Measurements from ENCODE around the gene RAB22A. TPM values are rescaled to one million over a fixed set of nuclear protein-coding genes. Genes with fewer than 3 reads are reported as not detected.

The RAB22A gene
- total RNA-seq, 1 donor from 2014 or later = 9.1 TPM

DNA sequence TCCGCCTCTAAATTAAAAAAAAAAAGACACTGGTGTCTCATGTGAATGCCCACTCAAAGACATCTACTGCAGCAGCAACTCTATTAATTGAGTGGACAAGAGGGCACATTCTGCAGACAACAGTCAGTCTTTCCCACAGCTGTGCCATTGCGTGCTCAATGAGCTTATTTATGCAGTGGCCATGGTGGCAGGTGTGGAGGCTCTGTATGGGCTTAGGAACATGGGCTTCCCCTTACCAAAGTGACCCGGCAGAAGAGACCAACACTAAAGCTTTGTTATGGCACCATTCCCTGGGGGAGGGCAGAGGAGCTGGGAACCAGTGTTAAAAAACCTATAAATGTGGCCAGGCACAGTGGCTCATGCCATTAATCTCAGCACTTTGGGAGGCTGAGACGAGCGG is 75.3 kb downstream of the RAB22A start:
- DNase-seq (ENCODE audit: low read depth in 2 of 2) = no peak

DNA sequence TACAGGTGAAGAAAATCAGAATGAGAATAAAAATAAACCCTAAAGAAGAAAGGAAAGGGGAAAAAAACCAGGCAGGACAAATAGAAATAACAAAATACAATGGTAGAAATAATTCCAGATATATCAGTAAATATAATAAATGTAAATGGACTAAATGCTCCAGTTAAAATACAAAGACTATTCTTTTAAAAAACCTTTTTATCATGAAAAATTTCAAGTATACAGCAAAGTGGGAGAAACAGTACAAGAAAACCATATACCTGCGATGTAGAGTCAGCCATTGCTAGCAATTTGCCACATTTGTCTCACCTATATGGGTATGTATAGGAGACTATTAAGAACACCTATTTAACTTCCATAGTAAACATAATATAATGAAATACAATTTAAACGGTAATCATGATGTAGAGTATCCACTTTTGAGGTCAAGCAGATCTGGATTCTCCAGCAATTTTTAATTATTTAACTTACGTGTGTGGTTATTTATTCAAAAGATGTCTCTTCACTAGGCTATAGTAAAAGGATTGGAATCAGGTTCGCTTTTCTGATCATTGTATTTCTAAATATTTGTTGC is 78.6 kb downstream of the RAB22A start:
- no peak for DNase-seq (ENCODE audit: low read depth in 2 of 2)

DNA sequence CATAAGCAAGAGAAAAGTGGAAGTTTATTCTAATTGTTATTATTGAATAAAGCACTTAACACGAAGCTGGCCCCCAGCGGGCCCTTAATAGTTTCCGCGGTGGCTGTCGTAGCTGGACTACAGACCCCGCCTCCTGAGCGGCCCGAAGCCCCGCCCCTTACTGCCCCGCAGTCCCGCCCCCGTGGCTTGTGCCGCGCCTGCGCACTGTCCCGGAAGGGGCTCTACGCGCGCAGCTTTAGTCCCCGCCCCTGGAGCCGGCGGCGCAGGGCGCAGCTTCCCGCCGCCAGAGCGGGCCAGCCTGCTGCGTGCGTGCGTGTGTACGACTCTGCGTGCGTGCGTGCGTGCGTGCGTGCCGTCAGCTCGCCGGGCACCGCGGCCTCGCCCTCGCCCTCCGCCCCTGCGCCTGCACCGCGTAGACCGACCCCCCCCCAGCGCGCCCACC is 79.4 kb downstream of the RAB22A start, which contains the start of gene VAPB:
Gene VAPB, plus strand, starts transcription at position 348 of the 442 bp plus-strand sequence. CDS start 231 bp downstream, outside the sequence.
- peak; percentile 92 to 98 for DNase-seq (ENCODE audit: low read depth in 2 of 2)

DNA sequence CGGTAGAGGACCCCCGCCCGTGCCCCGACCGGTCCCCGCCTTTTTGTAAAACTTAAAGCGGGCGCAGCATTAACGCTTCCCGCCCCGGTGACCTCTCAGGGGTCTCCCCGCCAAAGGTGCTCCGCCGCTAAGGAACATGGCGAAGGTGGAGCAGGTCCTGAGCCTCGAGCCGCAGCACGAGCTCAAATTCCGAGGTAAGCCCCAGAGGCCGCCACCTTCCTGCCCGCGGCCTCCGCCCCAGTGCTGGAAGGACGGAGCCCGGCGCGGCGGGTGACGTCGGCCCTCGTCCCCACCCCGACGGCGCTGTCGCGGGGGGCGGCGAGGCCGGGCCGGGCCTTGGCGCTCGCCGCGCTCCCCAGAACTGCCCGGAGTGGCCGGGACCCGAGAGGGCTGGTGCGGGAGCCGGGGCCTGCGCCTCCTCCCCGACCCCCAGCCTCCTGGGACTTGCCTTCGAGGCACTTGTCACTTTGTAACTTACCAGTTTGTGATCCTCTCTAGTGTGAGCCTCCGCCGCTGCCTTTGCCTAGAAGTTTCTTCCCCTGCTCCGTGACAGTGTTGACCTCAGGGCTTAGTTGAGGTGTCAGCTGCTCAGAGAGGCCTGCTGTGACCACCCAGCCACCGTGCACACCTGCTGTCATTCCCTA is 79.9 kb downstream of the RAB22A start:
- DNase-seq (ENCODE audit: low read depth in 2 of 2) = peak in 1 of 2 donors; percentile 62

DNA sequence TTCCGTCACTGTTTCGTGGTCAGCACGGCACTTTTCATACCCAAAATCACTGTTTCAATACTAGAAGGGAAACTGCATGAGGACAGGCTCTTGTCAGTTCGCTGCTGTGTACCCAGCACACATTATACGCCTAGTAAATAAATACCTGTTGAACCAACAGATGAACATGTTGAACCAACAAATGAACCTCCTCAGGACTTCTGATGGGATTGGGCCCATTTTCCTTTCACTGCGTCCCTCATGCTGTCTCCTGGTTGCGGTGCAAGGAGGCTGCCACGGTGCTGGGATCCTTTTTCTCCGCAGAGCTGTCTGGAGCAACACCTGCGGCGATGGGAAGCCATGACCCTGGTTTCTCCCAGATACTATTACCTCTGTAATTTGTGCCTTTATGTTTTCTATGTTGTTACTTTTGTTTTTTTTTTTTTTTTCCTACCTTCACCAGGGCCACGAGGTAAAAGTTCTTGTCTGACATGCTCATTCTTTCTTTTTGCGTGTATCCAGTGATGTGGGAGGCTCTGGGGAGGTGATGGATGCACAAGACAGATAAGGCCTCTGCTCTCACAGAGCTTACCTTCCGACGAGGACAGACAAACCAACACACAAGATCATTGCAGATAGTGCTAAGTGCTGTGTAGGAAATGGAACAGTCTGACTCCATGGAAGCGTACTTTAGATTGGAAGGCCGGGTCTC is 80.6 kb downstream of the RAB22A start:
- peak in 1 of 2 donors; percentile 7 for DNase-seq (ENCODE audit: low read depth in 2 of 2)

DNA sequence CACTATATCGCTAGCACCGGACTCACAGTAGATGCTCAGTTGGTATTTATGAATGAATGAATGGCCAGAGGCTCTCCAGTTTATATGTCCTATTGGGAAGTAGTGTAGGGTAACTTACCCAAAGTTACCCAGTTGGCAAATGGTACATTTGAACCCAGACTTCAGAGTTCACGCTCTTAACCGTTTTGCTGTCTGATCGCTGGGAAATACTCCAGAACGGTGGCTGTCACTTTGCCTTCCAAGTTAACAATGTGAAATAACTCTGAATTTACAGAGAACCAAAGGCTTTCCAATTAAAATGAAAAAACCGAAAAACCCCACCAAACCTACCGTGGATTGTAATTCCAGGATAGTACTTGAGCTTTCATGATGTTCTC is 81.1 kb downstream of the RAB22A start:
- DNase-seq (ENCODE audit: low read depth in 2 of 2) = no peak

DNA sequence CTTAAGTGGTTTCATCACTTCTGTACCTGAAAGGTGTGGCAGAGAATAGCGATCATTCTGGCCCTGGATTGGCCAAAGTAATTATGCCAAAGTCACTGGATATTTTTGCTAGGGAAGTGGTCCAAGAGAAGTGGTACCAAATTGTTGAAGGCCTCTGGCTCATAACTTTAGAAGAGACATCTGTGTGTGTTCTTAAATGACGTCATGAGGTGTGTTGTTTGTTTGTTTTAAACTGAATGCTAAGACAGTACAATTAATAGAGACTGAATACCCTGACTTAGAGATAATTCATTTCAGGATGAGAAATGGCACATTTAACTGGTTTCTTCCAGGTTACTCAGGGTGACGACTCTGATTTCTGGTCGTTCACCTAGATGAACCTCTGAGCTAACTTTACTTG is 82.8 kb downstream of the RAB22A start:
- DNase-seq (ENCODE audit: low read depth in 2 of 2) = no peak

DNA sequence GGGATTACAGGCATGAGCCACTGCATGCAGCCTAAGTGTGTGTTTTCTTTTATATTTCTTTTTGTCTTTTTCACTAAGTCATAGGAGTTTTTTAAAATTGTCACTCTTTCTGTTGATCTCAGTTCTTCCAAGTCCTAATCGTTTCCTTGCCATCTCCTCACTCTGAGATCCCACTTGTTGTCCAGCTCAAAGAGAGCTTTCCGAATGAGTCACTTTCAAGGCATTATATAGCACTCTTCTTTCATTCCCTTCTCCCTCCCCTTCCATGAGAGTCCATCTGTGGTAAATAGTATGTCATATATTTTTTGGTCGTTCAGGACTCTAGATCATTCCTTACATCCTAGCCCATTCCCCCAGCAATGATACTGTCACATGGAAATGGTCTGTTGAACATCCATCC is 83.8 kb downstream of the RAB22A start:
- DNase-seq (ENCODE audit: low read depth in 2 of 2) = no peak

DNA sequence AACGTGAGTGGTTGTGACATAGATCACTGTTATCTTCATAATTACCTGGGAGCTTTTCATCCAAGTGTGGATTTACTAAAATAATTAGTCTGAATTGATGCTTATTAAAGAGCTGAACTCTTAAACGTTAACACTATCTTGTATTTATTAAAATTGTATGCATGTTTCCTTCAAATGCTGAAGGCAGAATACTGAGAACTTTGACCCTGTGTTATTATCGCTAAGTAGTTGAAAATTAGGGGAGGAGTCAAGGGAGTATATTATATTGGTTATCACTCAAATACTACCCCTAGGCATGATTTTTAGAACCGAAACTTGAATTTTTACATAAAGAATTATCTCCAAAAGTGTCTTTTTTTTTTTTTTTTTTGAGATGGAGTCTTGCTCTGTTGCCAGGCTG is 85.3 kb downstream of the RAB22A start:
- DNase-seq (ENCODE audit: low read depth in 2 of 2) = no peak

DNA sequence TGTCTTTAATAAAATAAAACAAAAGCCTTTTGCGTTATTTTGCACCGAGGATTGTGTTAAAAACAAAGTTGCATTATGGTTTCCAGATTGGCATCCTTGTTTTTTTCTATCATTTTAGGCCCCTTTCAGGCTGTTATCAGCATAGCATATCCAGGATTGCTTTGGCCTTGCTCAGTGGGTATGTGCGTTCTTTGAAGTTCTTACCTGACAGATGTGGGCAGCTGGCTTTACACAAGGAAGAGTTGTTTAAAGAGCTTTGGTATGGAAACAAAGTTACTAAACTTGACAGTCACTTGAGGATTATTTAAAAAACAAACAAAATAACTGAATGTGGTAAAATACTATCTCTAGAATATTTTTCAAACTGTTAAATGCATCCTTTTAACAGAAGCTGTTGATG is 86.1 kb downstream of the RAB22A start:
- DNase-seq (ENCODE audit: low read depth in 2 of 2) = no peak

DNA sequence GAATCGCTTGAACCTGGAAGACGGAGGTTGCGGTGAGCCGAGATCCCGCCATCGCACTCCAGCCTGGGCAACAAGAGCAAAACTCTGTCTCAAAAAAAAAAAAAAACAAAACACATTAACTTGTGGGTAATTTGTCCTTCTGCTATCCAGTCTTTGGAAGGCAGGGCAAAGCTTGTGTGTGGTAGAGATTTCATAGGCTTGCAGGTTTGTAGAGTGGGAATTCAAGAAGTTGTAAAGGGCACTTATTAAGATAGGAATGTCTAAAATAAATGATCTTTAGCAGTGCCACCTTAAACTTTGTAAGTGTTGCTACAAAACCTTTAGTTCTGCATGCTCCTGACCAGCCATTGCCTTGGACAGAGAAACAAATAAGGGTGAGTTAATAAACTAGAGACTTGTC is 87.9 kb downstream of the RAB22A start:
- DNase-seq (ENCODE audit: low read depth in 2 of 2) = no peak

DNA sequence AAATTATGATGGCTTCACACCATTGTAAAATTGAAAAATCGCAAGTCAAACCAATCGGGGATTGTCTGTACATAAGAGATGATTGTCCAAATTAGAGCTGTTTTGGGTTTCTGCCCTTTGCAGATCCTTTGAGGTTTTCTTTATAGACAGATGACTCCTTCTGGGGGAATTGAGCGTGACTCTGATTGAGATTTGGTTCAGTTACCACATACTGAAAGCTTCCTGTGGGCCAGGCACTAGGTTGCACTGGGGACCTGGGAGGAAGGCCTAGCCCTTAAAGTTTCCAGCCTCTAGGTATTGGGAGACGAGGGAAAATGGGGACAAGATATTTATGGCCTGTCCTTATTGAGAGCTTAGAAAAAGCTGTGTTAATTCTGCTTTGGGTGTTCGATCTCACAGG is 88.7 kb downstream of the RAB22A start:
- no peak for DNase-seq (ENCODE audit: low read depth in 2 of 2)

DNA sequence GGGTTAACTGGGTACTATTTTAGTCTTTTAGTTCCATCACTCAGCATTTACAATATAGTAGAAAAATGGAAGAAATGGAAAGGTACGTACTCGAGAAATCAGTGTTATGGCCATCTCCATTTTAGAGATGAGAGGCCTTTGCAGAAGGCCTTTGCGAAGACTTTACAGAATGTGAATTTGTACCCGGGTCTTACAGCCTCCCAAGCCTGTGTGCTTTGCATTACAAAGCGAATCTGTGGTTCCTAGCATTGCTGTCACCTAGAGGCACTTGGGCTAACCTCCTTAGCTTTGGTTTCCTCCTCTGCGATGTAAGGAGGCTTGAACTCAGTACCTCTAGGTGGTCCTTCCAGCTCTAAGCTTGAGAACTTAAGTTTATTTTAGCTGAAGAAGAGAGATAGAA is 90.4 kb downstream of the RAB22A start:
- DNase-seq (ENCODE audit: low read depth in 2 of 2) = no peak

DNA sequence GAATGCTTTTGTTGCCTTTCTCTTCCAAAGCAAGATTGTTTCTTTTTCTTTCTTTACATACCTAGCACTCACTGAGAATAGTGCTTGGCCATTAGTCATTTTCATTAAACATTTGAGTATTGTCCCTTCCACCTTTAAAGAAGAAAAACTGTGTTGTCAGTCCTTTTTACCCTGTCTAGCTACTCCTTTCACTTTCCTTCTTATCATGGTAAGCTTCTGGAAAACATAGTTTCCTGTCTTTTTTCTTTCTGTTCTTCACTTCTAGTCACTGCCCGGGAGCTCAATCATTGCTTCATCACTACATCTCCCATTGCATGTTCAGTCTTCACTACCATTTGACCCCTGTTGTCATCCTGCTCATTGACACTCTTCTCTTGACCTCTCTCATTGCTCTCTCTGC is 91.6 kb downstream of the RAB22A start:
- no peak for DNase-seq (ENCODE audit: low read depth in 2 of 2)

DNA sequence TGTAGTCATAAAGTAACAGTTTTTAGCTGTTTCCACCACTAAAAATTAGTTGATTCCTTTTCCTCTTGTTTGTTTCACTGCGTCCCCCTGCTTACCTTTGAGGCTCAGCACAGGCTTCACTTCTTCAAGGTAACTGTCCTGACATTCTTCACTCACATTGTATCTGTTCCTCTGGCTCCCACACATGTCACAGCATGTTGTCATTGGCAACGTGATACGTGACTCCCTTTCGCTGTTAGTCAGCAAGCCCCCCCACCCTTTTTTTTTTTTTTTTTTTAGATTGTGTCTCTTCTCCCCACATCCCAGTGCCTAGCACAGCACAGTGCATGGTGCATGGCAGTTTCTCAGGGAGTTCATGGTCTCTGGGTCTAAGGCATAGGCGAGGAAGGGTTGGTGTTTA is 92.8 kb downstream of the RAB22A start:
- DNase-seq (ENCODE audit: low read depth in 2 of 2) = no peak

DNA sequence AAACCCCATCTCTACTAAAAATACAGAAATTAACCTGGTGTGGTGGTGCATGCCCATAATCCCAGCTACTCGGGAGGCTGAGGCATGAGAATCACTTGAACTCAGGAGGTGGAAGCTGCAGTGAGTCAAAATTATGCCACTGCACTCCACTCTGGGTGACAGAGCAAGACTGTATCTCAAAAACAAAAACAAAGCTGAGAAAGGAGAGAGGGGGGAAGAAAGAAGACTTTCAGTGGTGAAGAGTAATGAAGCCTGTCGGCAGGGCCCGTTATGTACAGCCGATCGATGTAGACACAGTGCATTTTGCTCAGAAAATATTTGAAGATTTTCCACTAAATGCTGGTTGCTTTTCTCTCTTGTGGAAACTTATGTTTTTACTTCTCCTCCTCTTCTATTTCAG is 93.3 kb downstream of the RAB22A start:
- no peak for DNase-seq (ENCODE audit: low read depth in 2 of 2)

DNA sequence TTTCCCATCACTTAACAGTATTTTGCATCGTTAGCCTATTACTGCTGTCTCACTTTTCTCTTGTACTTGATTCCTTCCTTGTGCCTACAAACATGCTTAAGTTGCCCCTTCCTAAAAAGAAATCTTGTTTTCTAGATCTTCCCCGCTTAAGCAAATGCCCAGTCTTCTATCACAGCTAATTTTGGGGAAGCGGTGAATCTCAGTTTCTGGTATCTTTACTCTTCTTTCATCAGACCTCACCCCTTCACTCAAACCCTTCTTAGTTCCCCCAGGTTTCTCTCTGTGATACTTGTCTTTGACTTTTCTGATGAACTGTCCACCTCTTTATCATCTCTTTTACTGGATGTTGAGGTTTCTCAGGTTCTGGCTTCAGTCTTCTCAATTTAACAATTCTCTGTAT is 93.8 kb downstream of the RAB22A start:
- no peak for DNase-seq (ENCODE audit: low read depth in 2 of 2)

DNA sequence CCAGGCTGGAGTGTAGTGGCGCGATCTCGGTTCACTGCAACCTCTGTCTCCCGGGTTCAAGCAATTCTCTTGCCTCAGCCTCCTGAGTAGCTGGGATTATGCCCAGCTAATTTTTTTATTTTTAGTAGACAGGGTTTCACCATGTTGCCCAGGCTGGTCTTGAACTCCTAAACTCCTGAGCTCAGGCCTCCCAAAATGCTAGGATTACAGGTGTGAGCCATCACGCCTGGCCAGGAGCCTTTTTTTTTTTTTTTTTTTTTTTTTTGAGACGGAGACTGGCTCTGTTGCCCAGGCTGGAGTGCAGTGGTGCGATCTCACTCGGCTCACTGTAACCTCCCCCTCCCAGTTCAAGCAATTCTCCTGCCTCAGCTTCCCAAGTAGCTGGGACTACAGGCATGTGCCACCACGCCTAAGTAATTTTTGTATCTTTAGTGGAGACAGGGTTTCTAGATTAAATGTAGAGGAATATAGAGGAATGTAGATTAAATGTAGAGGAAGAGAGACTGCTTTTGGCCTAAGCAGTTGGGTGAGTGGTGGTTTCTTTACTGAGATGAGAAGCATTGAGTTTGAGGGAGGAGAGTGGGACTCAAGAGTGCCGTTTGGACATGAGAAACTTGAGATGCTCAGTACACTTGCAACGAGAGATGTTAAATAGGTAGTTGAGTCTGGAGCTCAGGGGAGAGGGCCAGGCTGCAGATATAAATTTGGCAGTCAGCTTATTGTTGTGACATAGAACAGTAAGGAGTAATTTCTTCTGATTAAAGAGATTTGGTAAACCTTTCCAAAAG is 96.2 kb downstream of the RAB22A start:
- DNase-seq (ENCODE audit: low read depth in 2 of 2) = no peak

DNA sequence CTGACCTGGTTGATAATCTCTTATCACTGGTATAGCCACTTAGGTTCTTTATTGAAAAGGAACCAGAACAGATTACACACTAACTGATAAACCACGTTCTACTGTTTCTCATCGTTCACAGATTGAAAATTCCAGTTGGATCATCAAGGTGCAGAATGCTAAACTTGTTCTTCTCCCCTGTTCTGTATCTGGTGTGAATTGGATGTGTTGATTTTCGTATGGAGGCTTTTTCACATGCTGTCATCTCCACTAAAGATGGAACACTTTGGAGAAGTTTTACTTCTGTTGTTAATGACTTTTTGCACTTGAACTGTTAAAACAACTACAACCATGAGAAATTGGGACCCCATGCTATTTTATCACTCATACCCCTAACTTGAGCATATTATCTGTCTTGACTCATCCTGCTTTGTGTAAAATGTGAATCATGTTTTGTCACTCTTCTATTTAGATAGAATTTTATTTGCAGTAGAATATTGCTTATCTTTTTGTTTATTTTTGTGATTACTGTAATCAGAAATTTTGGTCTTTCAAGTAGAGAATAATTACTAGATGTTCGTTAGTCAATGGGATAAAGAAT is 97.0 kb downstream of the RAB22A start:
- no peak for DNase-seq (ENCODE audit: low read depth in 2 of 2)

DNA sequence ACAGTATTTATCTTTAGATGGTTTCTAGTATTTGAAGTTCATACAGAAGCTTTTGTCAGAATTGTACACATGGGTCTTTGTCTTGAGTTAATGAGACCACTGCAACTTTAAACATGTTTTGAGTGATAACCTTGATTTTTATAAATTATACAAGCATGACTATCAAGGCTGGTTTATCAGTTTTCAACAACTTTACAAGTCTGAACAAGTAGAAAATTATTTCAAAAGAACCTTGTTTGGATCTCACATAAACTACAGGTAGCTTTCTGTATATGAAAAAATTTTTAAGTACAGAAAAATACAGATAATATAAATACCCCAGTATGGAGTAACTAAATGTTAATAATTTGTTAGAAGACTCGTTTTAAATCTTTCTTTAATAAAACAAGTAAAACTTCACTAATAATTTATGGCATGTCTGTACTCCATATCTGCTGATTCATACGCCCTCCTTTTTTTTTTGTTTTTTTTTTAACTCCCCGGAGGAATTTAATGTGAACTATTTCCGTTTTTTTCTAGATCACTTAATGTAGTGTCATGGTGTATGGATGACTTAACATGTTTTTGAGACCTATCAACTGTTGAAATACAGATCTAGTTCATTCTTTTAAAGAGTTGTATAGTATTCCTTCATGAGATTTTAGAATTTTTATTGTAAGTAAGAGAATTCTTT is 97.8 kb downstream of the RAB22A start:
- DNase-seq (ENCODE audit: low read depth in 2 of 2) = peak in 1 of 2 donors; percentile 53

DNA sequence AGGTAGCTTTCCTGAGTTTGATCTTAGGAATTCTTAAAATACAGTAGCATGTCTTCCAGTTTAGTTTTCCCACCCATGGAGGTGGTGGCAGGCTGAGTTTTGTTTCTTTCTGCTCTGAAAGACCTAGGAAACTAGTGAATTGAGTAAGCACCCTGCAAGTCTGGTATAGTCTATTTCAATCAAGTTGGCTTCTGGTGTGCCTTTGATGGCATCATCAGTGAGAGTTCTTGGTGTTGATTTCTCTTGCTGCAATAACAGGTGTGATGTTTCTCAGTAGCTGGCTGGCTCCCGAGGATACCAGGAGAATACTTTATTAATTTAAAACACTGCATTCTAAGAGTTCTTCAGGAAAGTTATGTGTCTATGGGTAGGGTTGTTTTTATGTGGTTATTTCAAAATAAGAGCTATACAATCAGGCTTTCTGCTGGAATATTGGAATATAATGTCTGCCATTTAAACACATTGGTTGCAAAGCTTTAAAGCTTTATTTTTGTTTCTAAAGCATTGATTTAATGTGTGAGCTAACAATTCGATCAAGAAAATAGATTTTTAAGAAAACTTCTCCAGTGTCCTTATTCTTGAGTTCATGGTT is 98.5 kb downstream of the RAB22A start:
- no peak for DNase-seq (ENCODE audit: low read depth in 2 of 2)
